GM23248 (cell line): ENCODE measurements around the gene PHKA2.

Experiments
- EZH2 ChIP-seq: fragments of 200-600 bp; sonication (generic); IDR thresholded peaks from 2 replicates; pipeline ENCODE4 v1.6.1; 2018; ENCODE audit warnings: antibody characterized with exemption, mild to moderate bottlenecking; ENCODE audit not compliant: insufficient read depth, poor library complexity, severe bottlenecking
- EZH2phosphoT487 ChIP-seq: fragments of 200-600 bp; sonication (generic); IDR thresholded peaks from 2 replicates; pipeline ENCODE4 v1.6.1; 2018; ENCODE audit warnings: antibody characterized with exemption, moderate library complexity, mild to moderate bottlenecking, low read depth; ENCODE audit not compliant: insufficient read depth

DNA sequence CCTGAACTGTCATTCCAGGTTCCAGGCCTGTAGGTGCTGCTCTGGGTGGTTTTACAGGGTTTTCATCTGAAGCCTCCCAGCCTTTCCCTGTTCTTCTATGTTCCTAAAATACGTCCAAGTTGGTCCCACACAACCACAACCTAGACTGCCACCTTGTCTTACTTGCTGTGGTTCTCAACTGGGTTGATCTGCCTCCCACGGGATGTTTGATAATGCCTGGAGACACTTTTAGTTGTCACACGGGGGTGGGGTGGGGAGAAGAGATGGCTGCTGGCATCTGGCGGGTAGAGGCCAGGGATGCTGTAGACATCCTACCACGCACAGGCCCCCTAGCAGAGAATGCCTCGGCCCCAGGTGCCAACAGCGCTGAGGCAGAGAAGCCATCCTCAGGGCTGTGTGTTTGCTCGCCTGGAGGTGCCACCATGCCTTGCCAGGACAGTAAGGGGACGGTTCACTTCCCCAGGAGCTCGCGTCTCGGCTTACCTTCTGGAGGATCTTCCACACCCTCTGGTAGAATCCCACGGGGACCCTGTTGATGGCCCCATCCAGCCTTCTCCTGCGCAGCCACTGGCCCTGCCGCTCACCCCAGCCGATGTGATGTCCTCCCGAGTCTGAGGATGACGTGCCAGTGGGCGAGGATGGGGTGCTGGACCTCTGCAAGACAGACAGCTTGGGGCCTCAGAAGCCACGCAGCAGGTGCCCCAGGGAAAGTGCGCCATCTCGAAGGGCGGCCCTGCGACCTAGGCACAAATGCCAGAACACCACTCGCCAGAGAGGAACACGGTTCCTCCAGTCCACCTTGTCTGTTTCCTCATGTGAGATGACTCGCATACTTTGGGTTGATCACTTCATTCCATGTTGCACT, 87.0 kb downstream of the PHKA2 start:
- TF ChIP-seq EZH2 (no peak), EZH2phosphoT487 (no peak)
